ENCODE data around the gene CACNA2D4.
"Not testable (repeated sequence)": the region's sequence is repeated elsewhere in the genome, so short reads cannot be mapped to it uniquely, and the experiment has no call there.

The CACNA2D4 gene

DNA sequence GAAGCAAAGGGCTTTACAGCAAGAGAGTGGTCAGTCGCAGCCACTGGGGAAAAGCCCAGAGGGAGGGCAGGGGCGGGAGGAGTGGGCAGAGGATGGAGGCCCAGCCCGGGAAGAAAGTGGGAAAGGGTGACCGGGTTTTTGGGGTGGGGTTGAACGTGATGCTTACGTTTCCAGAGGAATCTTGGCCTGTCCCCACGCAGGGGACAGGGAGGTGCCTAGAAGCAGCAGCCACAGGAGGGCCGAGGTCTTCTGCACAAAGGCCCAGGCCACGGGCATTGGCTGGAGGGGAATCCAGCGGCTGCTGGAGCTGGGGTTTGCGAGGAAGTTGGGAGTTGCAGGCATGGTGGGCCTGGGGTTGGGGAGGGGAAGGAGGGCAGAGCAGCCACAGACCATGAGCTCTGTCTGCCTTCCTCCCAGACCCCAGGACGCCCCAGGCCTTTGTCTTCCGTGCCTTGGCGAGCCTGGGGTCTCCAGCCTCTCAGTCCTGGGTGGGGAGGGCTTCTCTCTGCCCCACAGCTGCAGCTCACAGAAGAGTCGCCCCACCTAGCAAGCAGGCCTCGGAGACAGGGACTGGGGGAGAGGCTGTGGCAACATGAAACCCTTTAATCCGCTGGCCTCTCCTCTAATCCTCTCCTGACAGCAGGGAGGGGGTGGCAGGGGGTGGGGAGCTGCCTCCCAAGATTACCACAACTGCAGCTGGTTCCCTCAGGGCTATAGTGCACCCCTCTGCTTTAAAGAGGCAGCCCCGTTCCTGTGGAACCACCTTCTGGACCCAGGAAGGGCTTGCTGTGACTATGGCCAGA, at the start of gene CACNA2D4:
Gene CACNA2D4, minus strand, starts transcription at position 572 of the 803 bp plus-strand sequence. Its CDS starts 179 bp downstream, at position 393.
- DNase-seq (ENCODE audit: low read depth, low spot score) = no peak

GRCh38 chr12:1966561-1967226, 48.2 kb upstream of the CACNA2D4 start:
- no peak for DNase-seq (ENCODE audit: low read depth, low spot score)

DNA sequence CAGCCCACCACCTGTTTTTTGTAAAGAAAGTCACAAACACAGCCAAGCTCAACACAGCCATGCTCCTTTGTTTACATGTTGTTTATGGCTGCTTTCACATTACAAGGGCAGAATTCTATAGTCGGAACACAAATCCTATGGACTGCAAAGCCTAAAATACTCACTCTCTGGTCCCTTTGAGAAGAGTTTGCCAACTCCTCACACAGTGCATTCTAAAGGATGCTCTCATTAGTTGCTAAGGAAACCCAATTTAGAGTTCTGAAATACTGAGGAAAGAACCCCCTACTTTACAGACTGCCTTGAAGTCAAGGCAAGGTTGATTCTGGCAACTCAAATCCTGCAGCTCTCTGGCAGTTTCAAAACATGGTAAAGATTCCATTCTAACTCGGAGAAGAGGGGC, 47.5 kb upstream of the CACNA2D4 start:
- DNase-seq (ENCODE audit: low read depth, low spot score) = no peak

DNA sequence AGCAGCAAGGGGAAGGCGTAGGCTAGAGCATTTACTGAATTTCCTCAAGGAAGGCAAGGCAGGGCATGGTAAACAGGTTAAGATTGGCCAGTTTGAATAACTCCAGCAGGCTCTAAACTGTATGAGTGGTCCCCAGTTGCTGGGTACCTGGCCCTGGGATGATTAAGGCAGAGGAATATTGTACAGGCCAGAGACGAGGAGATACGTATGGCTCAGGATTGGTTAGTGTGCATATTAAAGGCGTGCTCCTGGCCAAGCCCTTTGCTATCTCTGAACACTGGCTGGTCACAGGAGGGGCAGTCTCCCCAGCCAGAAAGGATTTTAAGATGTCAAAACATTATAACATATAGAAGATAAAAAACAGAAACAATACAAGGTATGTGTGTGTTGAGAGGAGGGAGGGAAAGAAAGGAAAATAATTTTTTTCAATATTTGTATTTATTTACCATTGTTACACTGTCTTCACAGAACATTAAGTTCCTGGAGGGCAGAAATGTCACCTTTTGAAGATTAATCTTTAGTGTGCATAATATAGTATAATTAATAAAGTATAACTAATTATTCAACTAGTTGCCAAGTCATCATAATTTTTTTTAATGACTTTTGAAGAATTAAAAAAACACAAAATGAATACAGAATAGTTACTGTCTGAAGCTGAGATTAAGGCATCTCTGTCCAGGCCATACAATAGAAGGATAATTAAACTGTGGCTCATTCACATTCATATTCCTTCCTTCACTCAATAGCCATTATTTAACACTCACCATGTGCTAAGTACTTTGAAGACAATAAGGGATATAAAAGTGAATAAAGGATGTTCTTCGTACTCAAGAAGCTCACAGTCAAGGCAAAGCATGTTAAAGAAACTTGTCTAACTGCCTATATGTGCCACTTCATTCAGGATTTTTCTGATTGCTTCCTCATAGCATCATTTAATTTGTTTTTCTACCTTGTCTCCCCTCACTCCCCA, 43.9 kb upstream of the CACNA2D4 start:
- no peak for DNase-seq (ENCODE audit: low read depth, low spot score)

DNA sequence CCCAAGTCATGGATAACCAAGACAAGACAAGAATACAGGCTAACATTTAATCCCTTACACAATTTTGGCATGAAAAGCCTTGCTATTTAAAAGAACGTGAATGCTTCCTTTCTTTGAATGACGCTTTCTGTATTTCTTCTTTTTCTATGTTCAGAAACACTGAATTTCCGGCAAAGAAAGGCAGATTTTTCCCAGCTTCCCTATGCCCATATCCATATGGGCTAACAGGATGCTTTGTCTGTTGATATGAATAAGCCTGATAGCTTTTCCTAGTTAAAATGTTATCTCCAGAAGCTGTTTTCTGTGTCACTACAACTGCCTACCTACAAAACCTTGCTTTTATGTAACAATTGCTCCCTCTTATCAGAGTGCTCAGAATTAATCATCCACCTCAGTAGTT, 38.3 kb upstream of the CACNA2D4 start:
- DNase-seq (ENCODE audit: low read depth, low spot score) = no peak

DNA sequence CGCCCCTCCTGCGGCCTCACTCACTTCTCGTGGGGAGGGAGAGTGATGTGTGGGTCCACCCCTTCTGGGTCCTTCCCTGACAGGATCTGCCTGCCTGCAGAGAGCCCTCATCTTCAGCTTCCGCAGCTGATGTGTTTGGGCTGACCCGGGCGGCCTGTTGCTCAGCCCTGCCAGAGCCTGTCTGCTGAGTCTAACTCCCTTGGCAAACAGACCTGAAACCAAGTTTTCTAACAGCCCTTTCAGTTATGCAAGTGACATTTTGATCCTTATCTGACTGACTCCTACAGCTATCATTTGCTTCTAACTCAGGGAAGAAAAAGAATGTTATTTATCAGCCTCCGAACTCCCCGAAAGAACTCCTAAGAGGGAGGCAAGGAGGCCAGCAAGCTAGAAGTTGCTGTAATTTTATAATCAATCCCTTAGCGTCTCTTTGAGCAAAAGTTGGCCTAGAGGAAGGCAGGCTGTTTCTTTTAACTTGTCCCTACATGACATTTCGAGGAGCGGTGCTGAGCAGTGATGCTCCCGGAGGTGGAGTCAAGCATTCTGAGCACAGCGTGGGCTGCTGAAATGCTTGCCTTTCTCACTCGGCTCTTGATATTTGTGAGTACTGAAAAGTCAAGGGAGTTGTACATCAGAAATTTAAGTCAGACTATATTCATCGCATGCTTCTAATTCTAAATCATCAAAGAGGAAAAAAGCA, 31.5 kb upstream of the CACNA2D4 start:
- DNase-seq (ENCODE audit: low read depth, low spot score) = no peak

DNA sequence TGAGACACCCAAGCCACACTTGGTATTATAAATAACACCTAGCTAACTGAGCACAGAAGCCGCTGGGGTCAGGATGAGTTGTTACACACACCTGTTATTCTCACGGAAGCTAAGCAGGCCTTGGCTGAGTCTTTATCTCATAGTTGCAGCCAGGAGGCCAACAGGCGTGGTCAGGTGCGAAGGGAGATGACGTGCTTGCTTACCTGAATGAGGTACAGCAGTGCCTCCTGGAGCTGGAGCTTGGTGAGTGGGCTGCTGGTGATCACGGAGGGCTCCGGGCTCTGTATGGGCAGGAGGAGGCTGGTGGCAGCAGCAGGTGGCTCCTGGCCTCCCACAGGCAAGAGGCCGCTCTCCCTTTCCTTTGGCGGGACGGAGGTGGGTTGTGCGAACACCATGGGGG, 30.4 kb upstream of the CACNA2D4 start:
- no peak for DNase-seq (ENCODE audit: low read depth, low spot score)

DNA sequence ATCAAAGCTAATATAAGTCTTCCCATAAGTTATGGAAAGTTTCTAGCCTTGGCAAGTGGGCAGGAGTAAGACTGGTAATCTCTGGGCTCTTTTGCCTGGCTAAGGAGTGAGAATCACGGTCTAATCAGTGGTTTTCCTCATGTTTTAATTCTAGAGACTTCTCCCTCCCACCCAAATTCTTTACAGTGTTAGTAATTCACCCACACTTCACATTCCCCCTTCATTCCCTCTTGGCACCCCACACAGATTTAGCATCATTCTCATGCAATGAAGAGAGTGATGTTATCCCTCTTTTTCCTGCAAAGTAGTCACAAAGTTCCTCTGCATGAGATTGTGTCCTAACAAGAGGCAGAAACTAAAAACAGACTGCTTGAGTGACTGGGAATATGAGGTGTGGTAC, 28.6 kb upstream of the CACNA2D4 start:
- no peak for DNase-seq (ENCODE audit: low read depth, low spot score)

GRCh38 chr12:1946296-1946695, 27.8 kb upstream of the CACNA2D4 start:
- DNase-seq (ENCODE audit: low read depth, low spot score) = no peak

DNA sequence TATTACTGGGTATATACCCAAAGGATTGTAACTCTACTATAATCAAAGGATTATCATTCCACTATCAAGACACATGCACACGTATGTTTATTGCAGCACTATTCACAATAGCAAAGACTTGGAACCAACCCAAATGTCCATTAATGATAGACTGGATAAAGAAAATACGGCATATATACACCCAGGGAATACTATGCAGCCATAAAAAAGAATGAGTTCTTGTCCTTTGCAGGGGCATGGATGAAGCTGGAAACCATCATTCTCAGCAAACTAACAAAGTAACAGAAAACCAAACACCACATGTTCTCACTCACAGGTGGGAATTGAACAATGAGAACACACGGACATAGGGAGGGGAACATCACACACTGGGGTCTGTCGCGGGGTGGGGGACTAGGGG, 27.1 kb upstream of the CACNA2D4 start:
- not testable (repeated sequence) for DNase-seq (ENCODE audit: low read depth, low spot score)

DNA sequence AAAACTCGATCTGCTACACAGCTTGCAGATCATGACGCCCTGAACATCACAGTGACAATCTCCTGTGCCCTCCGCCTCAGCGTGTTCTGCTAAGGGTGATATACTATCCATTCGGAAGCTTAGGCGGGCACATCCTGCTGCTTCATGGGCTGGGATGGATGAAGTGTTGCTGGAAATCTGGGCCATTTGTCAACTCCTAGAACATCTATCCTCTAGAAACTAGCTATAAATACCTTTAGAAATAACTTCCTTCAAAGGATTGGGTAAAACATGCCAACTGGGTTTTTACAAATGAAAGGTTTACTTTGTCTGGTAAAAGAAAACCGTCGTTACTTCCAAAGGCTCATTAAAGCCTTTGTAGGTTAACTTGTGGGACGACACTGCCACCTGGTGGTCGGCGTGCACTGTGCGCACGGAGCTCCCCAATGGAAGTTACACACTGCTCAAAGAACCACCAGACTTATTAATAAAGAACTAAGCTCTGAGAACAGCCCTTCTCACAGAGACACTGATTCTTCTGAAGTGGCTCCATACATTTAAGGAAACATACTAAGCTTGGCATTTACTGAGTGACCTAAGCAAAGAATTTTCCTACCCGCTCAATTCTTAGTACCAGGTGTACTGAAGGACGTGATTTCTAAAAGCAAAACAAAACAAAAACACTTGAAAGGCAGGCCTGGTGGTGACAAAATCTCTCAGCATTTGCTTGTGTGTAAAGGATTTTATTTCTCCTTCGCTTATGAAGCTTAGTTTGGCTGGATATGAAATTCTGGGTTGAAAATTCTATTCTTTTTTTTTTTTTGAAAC, 21.6 kb upstream of the CACNA2D4 start:
- DNase-seq (ENCODE audit: low read depth, low spot score) = peak; percentile 80

GRCh38 chr12:1939331-1939730, 20.9 kb upstream of the CACNA2D4 start:
- DNase-seq (ENCODE audit: low read depth, low spot score) = no peak

GRCh38 chr12:1937481-1938224, 19.2 kb upstream of the CACNA2D4 start:
- no peak for DNase-seq (ENCODE audit: low read depth, low spot score)

- no peak for DNase-seq (ENCODE audit: low read depth, low spot score)
These were observed 18.2 kb upstream of the CACNA2D4 start for GRCh38 chr12:1936406-1937320.

- no peak for DNase-seq (ENCODE audit: low read depth, low spot score)
These were observed 17.4 kb upstream of the CACNA2D4 start for GRCh38 chr12:1935700-1936378.

GRCh38 chr12:1935242-1935641, 16.8 kb upstream of the CACNA2D4 start:
- no peak for DNase-seq (ENCODE audit: low read depth, low spot score)

DNA sequence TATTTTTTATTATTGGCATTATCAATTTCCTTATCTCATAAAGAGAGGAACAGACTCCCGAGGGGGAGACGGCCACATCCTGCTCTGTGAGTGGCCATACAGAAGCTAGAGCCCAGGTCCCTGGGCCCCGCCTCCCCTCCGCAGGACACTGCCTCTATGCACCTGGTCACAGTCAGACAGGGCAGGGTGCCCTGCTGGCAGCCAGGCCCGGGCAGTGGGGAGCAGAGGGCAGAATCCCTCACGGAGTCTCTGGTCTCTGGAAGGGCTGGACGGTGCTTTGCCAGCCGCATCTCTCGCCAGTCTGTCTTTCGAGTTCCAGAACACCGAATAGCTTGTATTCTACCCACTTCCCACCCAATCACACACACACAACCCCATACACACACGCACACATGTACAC, 16.4 kb upstream of the CACNA2D4 start:
- no peak for DNase-seq (ENCODE audit: low read depth, low spot score)

- DNase-seq (ENCODE audit: low read depth, low spot score) = no peak
These were observed 15.6 kb upstream of the CACNA2D4 start for GRCh38 chr12:1934068-1934467.

All from ELF-1 (cell line).